ENCODE measurements around the gene PHACTR3. TPM values are rescaled to one million over a fixed set of nuclear protein-coding genes. Genes with fewer than 3 reads are reported as not detected.

The PHACTR3 gene
- total RNA-seq, 1 experiment from 2014 or later, result 30.6 TPM

GRCh38 chr20:59802018-59802417 is 197.7 kb downstream of the PHACTR3 start:
- intact Hi-C loops (cut with micrococcal nuclease), result no loop called here
- Histone ChIP-seq H3K79me2 (ENCODE audit: low read length) (no peaks in the 10 kb centered on the region), H3K4me2 (ENCODE audit: low read length) (no peak overlapping the region), H2AFZ (ENCODE audit: low read length) (no peak overlapping the region), H3K9me3 (ENCODE audit: low read length) (peaks cover 16% of the 10 kb centered on the region; the same call in 1 of the 2 replicates), H3K36me3 (ENCODE audit: low read depth, low read length) (no peaks in the 10 kb centered on the region), H3K9me2 (replicated peaks; ENCODE audit: low read length) (no peaks in the 10 kb centered on the region), H3K27me3 (ENCODE audit: low read length) (no peaks in the 10 kb centered on the region), H3K9ac (ENCODE audit: low read length) (no peak overlapping the region), H4K20me1 (ENCODE audit: low read length) (no peaks in the 10 kb centered on the region), H3K4me1 (ENCODE audit: insufficient read depth, low read length) (peaks cover 9% of the 10 kb centered on the region), H3K27ac (ENCODE audit: low read length) (no peak overlapping the region), H3K4me3 (ENCODE audit: low read length) (no peak overlapping the region), H3F3A (ENCODE audit: low read length, unreplicated experiment) (no peaks in the 10 kb centered on the region)
- ATAC-seq (no peak), DNase-seq (no peak)
- TF ChIP-seq CTCF (conservative IDR thresholded peaks at IDR 0.05; ENCODE audit: low read depth, low read length) (no peak), EZH2phosphoT487 (IDR thresholded peaks at IDR 0.05; ENCODE audit: borderline replicate concordance, low read length) (no peak), EZH2 (IDR thresholded peaks at IDR 0.05; ENCODE audit: low read length, unreplicated experiment) (no peak)
- BruUV-seq (replicated peaks), result no TSS peak
- POLR2A ChIA-PET (ENCODE audit: unreplicated experiment), result interaction anchor here (0.7 kb wide), 1 partner anchor 188 kb away, joined by 6 read pairs; no protein-coding TSS in a partner anchor
- CTCF ChIA-PET, result no interaction called here

GRCh38 chr20:59802471-59803221 is 198.3 kb downstream of the PHACTR3 start:
- Histone ChIP-seq H3K27ac (ENCODE audit: low read length) (no peak overlapping the region), H3K4me3 (ENCODE audit: low read length) (no peak overlapping the region), H3K36me3 (ENCODE audit: low read depth, low read length) (no peaks in the 10 kb centered on the region), H3K4me2 (ENCODE audit: low read length) (no peak overlapping the region), H3K79me2 (ENCODE audit: low read length) (no peaks in the 10 kb centered on the region), H3K9me3 (ENCODE audit: low read length) (peaks cover 16% of the 10 kb centered on the region; the same call in 1 of the 2 replicates), H3K4me1 (ENCODE audit: insufficient read depth, low read length) (peaks cover 5% of the 10 kb centered on the region), H3F3A (ENCODE audit: low read length, unreplicated experiment) (no peaks in the 10 kb centered on the region), H3K9me2 (replicated peaks; ENCODE audit: low read length) (no peaks in the 10 kb centered on the region), H3K9ac (ENCODE audit: low read length) (no peak overlapping the region), H4K20me1 (ENCODE audit: low read length) (no peaks in the 10 kb centered on the region), H3K27me3 (ENCODE audit: low read length) (no peaks in the 10 kb centered on the region), H2AFZ (ENCODE audit: low read length) (no peak overlapping the region)
- ATAC-seq, result no peak
- no peak for DNase-seq
- POLR2A ChIA-PET (ENCODE audit: unreplicated experiment), result no interaction called here
- intact Hi-C loops (cut with micrococcal nuclease), result no loop called here
- no peak for TF ChIP-seq EZH2phosphoT487 (IDR thresholded peaks at IDR 0.05; ENCODE audit: borderline replicate concordance, low read length)
- TF ChIP-seq EZH2 (IDR thresholded peaks at IDR 0.05; ENCODE audit: low read length, unreplicated experiment), result no peak
- no peak for TF ChIP-seq CTCF (conservative IDR thresholded peaks at IDR 0.05; ENCODE audit: low read depth, low read length)
- BruUV-seq (replicated peaks), result no TSS peak
- CTCF ChIA-PET, result no interaction called here

- Histone ChIP-seq H3K9me3 (ENCODE audit: low read length) (peaks cover 9% of the 10 kb centered on the region; the same call in 1 of the 2 replicates), H3K36me3 (ENCODE audit: low read depth, low read length) (no peaks in the 10 kb centered on the region), H3K27me3 (ENCODE audit: low read length) (no peaks in the 10 kb centered on the region), H3K27ac (ENCODE audit: low read length) (no peak overlapping the region), H4K20me1 (ENCODE audit: low read length) (no peaks in the 10 kb centered on the region), H3K79me2 (ENCODE audit: low read length) (no peaks in the 10 kb centered on the region), H3F3A (ENCODE audit: low read length, unreplicated experiment) (no peaks in the 10 kb centered on the region), H3K9ac (ENCODE audit: low read length) (no peak overlapping the region), H3K9me2 (replicated peaks; ENCODE audit: low read length) (no peaks in the 10 kb centered on the region), H3K4me1 (ENCODE audit: insufficient read depth, low read length) (no peaks in the 10 kb centered on the region), H3K4me3 (ENCODE audit: low read length) (no peak overlapping the region), H3K4me2 (ENCODE audit: low read length) (no peak overlapping the region), H2AFZ (ENCODE audit: low read length) (no peak overlapping the region)
- no TSS peak for BruUV-seq (replicated peaks)
- TF ChIP-seq EZH2 (IDR thresholded peaks at IDR 0.05; ENCODE audit: low read length, unreplicated experiment) (no peak), EZH2phosphoT487 (IDR thresholded peaks at IDR 0.05; ENCODE audit: borderline replicate concordance, low read length) (no peak), CTCF (conservative IDR thresholded peaks at IDR 0.05; ENCODE audit: low read depth, low read length) (no peak)
- ATAC-seq (no peak), DNase-seq (no peak)
- intact Hi-C loops (cut with micrococcal nuclease), result no loop called here
- ChIA-PET POLR2A (ENCODE audit: unreplicated experiment) (no interaction called here), CTCF (no interaction called here)
Measured at GRCh38 chr20:59804347-59804746, 200.0 kb downstream of the PHACTR3 start.
